K562 (cell line): Measurements from ENCODE around the gene GANAB. TPM values are rescaled to one million over a fixed set of nuclear protein-coding genes. Genes with fewer than 3 reads are reported as not detected.
A peak's percentile ranks its signal among the peaks of the same experiment; 100 is the strongest.

ENCODE experiments used
- ARID1B ChIP-seq: fragments of 450-650 bp; IDR thresholded peaks from 2 replicates; pipeline ENCODE4 v1.6.1; 2016; ENCODE audit warnings: antibody characterized with exemption, mild to moderate bottlenecking, inconsistent platforms
- ETV5 ChIP-seq: sonication (generic); formaldehyde crosslinking; IDR thresholded peaks from 2 replicates; pipeline ENCODE4 v1.4.0; 2020; ENCODE audit warnings: low read depth, mild to moderate bottlenecking, missing genetic modification reagents
- HDAC8 ChIP-seq: fragments of 450-650 bp; IDR thresholded peaks from 2 replicates; pipeline ENCODE4 v1.6.1; 2016; ENCODE audit warnings: mild to moderate bottlenecking, missing genetic modification characterization, moderate library complexity, missing compliant biosample characterization
- NR2C2 ChIP-seq, 2 experiments: fragments of 200-800 bp in 1 of 2; sonication (Bioruptor generic) in 1 of 2; sonication (generic) in 1 of 2; formaldehyde crosslinking in 1 of 2; IDR thresholded peaks; 2 replicates each; pipeline versions ENCODE4 v1.6.1 to v1.8.0; 2016 to 2022; ENCODE audit warnings: mild to moderate bottlenecking in 1 of 2, missing compliant biosample characterization in 1 of 2, missing genetic modification characterization in 1 of 2, missing genetic modification reagents in 1 of 2
- NUFIP1 ChIP-seq: fragments of 450-650 bp; IDR thresholded peaks from 2 replicates; pipeline ENCODE4 v1.6.1; 2018; ENCODE audit not compliant: partially characterized antibody
- TSHZ1 ChIP-seq: fragments of 250-450 bp; sonication (Bioruptor Pico); IDR thresholded peaks from 2 replicates; pipeline ENCODE4 v1.4.0; 2020; ENCODE audit warnings: mild to moderate bottlenecking, moderate library complexity
- polyA plus RNA-seq, 8 experiments: library from polyadenylated mRNA; depleted of rRNA in 4 of 8; stranded (reverse) in 5 of 8; unstranded in 3 of 8; fragments of >200 nt; fragmentation: Nextera tagmentation in 2 of 8; fragmentation: Illumina TruSeq in 1 of 8; extraction: Ambion mirVana in 2 of 8; extraction: Trizol in 1 of 8; gene quantifications; 2 replicates each; pipeline versions ENCODE4 v1.2.1 to v1.2.3, GENCODE V29; 2011 to 2014; ENCODE audit warnings: inconsistent platforms in 1 of 8, missing spikeins in 1 of 8
- total RNA-seq, 7 experiments: library from RNA; depleted of rRNA in 6 of 7; stranded (reverse); fragments of >200 nt in 6 of 7; fragmentation: Illumina TruSeq in 2 of 7; extraction: Trizol in 2 of 7; gene quantifications; 2 replicates each; pipeline versions ENCODE4 v1.2.1 to v1.2.3, GENCODE V29; 2011 to 2021; ENCODE audit warnings: low replicate concordance in 1 of 7
- TF ChIP-seq, protein P1 (sequence below): fragments of 450-650 bp; formaldehyde crosslinking; IDR thresholded peaks from 2 replicates; pipeline ENCODE4 v1.4.0; 2020; ENCODE audit warnings: mild to moderate bottlenecking, mixed read lengths

The GANAB gene
- total and polyA plus RNA-seq, 9 of the 15 experiments (the other 6 are each of a cell fraction or from before 2014, with no cell fraction given) = 6.5 to 284 (median 161) TPM

DNA sequence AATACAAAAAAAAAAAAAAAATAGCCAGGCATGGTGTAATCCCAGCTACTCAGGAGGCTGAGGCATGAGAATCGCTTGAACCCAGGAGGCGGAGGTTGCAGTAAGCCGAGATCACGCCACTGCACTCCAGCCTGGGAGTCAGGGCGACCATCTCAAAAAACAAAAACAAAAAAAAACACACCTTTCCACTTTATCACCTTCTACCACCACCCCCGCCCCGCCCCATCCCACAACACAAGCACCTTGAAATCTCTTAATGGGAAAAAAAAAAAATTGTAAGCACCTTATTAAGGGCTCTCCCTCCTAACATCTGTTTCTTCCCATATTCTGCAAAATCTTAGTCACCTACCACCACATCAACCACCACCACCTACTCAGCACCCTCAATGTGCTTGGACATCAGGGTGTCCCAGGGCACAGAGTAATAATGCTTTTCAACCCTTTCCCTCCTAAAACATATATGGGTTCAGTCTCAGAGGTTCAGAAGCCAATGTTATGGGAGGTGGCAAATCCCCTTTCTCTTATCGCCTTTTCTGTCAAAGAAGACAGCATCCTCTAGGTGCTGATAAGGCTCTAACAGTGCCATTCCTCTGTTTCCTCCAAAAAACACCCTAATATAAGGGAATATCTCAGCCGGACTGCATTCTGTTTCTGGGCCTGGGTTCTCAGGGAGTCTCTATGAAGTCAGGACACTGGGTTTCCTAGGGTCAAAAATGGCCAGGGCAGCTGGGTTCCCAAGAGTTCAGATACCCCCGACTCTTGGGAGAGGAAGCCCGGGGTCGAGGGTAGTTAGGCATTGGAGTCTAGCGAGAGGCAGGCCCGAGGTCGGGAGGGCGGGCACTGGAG, 6.0 kb upstream of the GANAB start (continued):
- TF ChIP-seq, protein P1, sequence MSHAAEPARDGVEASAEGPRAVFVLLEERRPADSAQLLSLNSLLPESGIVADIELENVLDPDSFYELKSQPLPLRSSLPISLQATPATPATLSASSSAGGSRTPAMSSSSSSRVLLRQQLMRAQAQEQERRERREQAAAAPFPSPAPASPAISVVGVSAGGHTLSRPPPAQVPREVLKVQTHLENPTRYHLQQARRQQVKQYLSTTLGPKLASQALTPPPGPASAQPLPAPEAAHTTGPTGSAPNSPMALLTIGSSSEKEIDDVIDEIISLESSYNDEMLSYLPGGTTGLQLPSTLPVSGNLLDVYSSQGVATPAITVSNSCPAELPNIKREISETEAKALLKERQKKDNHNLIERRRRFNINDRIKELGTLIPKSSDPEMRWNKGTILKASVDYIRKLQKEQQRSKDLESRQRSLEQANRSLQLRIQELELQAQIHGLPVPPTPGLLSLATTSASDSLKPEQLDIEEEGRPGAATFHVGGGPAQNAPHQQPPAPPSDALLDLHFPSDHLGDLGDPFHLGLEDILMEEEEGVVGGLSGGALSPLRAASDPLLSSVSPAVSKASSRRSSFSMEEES = no peak
- TF ChIP-seq NR2C2 (CRISPR knock-in tag; IDR thresholded peaks at IDR 0.05) (no peak), NR2C2 (tag; IDR thresholded peaks at IDR 0.05) (no peak), ARID1B (peak; percentile 40; the same call in 1 of the 2 replicates), HDAC8 (tag) (no peak), ETV5 (no peak), TSHZ1 (no peak), NUFIP1 (no peak)
